GM19025 (cell line): ENCODE results near the gene MRTFB.
"Not testable (repeated sequence)": the region's sequence is repeated elsewhere in the genome, so short reads cannot be mapped to it uniquely, and the experiment has no call there.

Source experiments
- ATAC-seq: cut with Tn5 transposase; IDR thresholded peaks from one replicate; pipeline ENCODE4 v1.9.1; 2021; ENCODE audit warnings: mild to moderate bottlenecking, low read depth, moderate library complexity; ENCODE audit not compliant: unreplicated experiment

The MRTFB gene

DNA sequence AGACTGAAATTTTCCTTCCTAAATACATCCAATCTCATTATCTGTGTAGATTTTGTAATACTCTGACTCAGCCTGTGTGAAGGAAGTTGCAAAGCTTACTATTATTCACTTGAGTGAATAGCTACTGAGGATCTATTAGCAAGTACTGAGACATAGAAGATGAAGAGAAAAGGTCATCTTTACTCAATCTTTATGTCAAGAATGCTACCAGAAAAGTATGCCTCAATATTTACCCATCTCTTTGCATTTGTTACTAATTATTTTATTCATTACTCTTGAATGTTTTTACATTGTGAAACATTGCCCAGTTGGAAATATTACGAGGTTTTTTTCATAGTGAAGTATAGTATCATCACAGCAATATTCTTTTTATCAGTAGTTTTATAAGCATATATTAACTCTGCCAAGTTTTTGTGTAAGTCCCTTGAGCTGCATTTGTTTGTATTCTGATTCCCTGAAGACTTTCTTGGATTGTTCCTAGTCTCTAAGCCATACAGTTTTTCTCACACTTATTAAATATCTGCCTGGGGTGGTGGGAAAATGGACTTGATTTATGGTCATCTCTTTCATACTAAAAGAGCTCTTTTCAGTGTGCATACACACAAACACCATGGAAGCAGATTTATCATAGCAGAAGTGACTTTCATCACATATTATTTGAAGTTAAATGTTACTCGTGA, 110.4 kb downstream of the MRTFB start:
- no peak for ATAC-seq

DNA sequence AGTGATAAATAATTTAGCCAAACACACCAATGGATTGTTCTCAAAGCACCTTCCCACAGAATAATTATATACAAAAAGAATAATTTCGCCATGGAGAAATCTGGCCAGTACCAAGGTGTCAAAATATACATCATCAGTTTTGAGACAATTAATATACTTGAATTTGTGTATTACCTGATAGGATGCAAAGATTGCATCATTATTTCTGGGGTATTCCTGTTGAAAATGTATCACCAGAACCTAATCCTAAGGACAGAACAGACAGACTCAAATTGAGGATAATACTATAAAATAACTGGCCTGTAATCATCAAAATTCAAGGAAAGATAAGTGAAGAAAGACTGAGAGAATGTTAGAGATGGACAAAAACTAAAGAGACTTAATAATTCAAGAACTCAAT, 111.9 kb downstream of the MRTFB start:
- ATAC-seq: no peak

DNA sequence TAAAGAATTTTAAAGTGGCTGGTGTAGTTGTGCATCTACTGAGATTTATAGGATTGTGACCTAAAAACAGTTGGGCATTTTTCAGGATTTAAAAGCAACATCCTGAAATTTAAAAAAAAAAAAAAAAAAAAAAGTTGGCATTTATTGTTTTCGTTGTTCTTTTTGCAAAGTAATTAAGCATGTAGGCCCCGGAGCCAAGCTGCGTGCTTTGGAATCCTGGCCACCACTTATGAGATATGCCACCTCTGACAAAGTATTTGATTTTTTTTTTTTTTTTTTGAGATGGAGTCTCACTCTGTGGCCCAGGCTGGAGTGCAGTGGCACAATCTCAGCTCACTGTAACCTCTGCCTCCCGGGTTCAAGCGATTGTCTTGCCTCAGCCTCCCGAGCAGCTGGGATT, 112.8 kb downstream of the MRTFB start:
- not testable (repeated sequence) for ATAC-seq

DNA sequence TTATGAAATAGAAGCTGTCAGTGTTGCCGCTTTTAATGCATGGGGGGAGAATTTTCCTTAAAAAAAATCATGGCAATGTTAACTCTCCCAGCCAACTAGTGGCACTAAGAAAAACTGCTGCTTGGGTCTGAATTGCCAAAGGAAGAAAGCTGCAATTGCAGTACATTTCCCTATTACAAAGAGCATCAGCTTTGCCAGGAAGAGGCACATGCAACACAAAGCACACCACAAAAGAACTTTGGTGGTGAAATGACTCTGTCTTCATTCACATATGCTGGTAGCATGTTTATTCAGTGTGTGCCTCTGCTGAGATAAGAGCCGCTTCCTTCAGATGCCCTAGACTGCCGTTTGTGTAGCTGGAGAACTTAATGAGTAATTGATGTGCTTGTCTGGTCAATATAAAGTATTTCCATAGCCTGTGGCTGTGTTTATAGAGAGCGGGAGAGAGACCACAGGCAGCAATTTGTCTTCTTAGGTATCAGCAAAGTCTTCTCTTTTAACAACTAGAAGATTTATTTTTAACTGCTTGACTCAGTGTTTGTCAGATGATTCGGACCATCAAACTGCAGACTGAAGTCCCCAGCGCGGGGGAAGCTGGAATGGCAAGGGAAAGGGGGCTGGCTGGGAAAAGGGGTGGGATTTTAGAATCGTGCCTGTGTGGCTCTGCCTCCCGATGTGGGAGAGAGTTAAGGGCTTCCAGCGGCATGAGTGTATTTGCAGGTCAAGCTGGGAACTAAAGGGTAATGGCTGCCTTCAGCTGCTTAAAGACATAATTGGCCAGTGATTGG, 115.1 kb downstream of the MRTFB start:
- no peak for ATAC-seq

DNA sequence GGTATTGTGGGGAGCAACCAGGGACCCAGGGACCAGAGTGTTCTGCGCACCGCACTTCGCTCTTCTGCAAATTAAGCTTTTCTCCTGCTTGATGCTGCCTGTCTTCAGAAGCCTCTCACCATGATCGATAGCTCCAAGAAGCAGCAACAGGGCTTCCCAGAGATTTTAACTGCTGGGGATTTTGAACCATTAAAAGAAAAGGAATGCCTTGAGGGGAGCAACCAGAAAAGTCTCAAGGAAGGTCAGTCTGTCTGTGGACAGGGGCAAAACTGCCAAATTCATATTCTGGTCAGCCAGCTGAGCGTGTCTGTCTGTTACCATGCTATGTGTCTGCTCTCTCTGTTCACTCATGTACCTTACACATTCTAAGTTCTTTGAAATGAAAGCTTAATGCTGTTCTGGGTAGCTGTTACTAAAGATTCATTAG, 115.7 kb downstream of the MRTFB start:
- ATAC-seq: no peak

DNA sequence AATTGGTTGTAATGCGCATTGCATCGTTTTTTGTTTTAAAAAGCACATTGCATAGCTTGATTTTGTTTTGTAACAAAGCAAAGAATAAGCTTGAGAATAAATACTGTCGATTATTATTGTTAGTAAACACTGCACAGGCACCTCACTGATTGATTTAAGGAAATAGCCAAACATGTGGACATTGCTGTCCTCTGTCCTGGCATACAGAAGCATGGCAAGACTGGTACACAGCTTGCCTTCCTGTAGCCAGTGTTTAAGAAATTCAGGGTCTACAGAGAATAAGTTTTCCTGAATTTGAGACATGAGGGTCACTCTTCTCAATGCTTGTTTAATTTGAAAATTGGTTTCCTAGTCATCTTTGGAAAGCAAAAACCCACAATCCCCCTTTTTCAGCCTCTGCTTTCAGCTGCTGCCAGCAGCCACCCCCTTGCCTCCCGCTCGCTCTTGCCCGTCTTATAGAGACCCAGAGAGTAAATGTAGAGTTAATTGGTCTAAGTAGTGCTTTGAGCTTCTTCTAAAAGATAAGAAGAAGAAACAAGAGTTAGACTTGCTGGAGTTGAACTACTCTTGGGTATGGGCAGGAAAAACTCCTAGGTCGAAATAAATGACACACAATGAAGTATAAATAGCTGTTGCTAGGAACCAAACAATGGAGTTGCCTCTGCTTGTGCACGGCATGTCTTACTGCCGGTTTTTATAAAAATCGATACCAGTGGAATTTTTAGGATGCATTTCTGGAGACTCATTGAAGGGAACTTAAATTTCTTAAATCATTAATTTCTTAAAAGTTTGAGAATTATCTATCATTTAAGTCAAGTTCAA, 116.6 kb downstream of the MRTFB start:
- no peak for ATAC-seq

DNA sequence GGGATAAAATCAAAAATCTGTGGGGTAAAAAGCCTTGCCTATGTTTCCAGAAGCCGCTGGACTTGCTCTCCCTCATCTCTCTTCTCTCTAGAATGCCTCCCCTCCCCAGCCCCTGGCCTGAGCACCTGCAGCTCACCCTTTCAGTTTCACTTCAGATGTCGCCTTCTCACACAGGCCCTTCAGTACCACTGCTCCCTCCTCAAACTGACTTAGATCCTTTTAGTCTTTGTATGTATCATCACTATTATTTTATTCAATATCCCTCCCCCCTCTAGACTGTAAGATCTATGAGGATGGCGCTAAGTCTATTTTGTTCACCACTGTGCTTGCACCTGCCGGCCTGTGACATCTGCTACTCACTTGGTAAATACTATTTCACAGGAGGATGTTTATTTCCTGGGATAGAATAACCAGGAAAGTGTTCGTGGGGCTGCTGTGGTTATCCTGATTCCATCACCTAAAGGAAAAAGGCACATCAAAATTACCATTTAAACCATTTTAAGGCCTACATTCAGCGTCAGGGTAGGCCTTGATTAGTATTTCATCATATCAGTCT, 122.3 kb downstream of the MRTFB start:
- peak; percentile 90 for ATAC-seq

DNA sequence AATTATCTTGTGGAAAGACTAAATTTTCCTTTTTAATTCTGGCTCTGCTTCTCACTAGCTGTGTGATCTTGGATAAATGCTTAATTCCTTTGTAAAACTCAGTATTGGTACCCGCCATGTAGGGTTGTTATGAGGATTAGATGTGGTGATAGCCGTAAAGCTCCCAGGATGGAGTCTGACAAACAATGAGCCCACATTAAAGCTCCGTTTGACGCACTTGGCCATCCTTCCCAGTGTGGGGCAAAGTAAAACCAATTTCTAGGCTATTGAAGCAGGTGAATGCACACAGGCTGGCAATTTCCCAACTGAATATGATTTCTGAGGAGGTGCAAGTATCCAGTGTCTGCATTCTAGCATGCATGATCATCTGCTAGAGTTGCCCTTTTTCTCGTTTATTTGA, 123.6 kb downstream of the MRTFB start:
- ATAC-seq: no peak

DNA sequence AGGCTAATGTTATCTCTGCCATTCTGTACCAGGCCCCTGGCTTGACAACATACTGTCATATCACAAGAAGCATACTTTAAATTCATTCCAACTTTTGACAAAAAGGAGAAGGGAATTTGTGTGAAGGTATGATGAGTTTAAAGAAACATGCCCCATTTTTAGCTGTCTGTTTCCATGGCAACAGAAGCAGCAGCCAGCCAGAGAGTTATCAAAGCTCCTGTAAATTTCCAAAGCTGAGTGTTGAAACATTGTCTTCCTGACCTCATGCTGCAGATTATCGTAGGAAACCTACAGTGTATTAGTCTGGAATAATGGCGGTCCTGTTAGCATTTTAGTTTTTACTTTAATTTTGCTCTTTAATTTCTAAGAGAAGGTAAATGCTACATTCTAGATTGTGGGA, 124.9 kb downstream of the MRTFB start:
- no peak for ATAC-seq

DNA sequence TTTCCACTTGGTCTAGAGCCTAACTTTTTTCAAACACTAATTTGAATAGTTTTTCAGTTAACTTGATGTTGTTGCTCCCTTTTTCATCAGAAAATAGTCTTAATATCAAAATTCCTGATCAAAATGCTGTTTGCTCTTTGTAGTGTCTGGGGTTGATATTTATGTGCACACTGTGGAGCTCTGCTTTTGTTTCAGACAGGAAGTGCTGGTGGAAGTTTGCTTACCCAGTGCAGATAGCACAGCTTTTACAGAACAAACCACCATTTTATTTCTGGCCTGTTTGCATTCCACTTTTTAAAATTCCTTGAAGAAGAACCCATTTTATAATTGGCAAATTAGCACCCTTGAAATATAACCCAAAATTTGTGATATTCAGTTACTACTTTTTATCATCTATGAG, 125.4 kb downstream of the MRTFB start:
- no peak for ATAC-seq

DNA sequence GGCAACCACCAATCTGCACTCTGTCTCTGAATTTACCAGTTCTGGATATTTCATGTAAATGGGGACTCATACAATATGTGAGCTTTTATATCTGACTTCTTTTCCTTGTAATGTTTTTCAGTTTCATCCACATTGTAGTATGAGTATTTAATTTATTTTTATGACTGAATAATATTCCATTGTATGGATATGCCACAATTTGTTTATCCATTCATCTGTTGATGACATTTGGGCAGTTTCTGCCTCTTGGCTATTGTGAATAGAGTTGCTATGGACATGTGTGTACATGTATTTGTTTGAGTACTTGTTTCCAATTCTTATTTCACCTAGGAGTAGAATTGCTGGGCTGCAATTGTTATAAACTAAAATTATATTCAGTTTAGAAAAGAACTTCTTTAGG, 126.9 kb downstream of the MRTFB start:
- no peak for ATAC-seq

DNA sequence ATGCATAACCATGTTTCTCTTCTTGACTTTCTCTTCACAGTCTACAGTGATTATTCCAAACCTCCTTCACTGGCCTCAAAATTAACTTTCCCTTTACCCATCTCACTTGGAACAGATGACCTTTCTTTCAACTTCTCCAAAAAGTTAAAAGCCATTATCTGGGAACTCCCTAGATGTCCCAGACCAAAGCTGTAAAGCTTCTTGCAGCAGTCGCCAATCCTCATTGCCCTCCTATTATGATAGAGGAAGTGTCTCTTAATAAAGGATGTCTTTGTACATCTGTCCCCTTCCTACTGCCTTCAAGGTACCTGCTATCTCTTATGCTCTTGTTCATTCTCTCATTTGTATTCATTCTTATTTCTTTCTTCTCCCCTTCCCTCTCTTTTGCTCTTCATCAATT, 127.5 kb downstream of the MRTFB start:
- ATAC-seq: no peak

DNA sequence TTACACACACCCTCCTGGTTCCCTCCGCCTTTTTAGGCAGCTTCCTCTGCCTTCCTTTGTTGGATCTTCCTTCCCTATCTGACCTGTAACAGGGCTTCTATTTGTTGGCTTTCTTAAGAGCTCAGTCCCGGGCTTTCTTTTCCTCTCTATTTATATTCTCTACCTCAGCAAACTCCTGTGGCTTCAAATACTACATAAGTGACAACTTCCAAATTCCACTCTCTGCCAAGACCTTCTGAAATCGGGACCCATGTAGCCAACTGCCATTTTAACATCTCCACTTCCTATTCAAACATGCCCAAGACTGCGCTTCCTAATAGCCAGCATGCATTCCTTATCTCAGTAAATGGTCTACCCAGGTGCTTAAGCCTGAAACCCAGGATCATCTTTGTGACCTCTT, 128.1 kb downstream of the MRTFB start:
- ATAC-seq: no peak

DNA sequence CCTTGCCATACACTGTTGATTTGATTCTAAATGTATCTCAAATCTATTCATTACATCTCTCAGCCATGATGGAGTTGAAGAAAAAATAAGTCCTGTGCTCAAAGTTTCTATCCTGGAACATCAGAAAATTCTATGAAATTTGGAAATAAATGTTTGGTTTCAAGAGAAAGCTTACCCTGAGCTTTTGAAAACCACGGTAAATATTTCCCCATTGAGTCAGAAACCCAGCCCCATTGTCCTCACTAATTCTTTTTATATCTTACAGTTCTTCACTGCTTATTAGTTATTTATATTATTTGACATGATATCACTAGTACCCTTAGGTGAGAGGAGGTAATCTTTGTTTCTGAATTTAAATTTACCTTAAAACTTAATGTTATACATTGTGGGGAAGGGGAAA, 128.5 kb downstream of the MRTFB start:
- ATAC-seq: no peak

DNA sequence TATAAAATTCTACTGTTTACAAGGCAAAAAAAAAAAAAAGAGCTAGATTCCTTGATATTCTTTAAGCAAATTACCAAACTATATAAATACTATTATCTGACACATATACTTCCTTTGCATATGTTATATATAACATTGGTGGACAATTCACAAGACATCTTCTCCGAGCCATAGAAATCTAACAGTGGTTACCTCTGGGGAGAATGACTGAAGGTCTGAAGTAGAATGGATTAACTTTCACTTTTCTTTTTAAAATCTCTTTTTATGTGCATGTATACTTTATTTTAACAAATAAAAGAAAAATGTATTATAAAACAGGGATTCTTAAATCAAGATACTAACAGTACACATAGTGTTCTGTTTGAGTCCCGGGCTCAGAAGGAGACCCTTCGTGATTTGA, 131.0 kb downstream of the MRTFB start:
- ATAC-seq: no peak

DNA sequence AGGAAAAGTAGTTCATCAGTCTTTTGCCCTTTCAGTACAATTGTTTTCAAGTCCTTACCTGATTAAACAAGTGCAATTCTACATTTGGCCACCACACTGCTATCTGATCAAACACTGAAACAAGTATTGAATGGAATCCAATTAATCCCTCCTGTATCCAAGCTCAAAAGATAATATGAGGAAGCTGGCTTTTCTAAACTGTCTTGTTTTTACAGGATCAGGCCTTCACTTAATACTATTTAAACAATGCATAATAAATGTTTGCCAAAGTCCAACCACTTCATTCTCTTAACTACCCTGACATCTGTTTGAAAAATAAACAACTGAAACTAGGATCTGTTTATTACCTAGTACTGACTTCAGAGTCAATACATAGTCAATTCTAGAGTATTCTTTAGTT, 131.6 kb downstream of the MRTFB start:
- ATAC-seq: no peak

DNA sequence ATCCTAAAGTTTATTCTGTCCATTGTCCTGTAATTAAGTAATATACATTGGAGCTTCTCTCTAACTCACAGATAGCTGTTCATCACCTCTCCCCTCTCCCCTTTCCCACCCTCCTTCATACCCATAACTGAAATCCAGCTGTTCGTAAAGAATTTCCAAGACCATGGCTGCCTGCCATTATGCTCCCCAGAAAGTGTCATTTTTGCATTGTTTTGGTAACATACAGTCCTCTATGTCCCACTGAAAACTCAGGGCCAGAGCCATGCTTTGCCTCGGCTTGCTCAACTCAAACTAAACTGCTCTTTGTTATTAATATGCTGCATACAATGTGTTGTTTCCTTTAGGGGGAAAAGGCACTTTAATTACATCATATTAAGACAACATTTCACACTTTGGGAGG, 132.0 kb downstream of the MRTFB start:
- ATAC-seq: no peak

DNA sequence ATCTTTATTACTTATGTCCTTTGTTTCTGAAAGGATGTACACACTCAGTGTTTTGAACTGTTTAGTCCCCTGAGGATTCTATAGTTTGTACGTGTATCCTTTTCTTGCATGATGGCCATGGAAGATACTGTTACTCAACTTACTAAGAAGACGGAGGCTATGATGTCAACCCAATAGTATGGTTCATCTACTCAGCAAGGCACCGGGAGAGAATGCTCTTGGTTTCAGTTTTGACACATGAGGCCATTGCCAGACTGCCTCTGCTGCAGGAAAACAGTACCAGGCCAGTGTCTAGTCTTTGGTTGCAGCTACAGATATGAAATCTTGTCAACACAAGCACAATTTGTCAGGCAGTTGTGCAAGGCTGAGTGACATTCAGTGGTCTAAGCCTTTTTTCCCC, 134.5 kb downstream of the MRTFB start:
- no peak for ATAC-seq

DNA sequence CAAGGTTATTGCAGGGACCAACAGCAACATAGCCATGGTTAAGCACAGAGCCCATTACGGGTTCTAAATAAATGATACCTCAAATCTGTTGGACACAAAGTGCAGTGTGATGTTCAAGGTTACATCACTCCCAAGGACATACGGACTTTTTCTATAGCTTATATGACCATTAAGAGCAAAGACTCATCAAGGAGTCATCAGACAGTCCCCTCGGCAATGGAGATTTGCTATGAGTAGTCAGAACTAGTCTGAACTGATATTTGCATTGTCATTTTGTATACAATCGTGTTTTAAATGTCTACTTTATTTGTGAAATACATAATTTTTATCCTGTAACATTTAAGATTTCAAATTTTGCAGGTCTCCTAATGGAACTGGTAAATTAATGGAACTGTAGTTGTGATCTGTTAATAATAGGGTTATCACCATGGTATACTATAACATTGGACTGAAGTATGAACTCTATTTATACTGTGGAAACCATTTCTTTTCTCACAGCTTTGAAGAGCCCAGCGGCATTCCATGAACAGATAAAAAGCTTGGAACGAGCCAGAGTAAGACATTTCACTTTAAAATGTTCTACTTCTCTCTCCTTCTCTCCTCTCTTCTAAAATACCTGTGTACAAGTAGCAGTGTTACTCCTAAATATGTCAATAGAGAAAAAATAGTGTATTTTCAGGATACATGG, 140.9 kb downstream of the MRTFB start:
- ATAC-seq: no peak

DNA sequence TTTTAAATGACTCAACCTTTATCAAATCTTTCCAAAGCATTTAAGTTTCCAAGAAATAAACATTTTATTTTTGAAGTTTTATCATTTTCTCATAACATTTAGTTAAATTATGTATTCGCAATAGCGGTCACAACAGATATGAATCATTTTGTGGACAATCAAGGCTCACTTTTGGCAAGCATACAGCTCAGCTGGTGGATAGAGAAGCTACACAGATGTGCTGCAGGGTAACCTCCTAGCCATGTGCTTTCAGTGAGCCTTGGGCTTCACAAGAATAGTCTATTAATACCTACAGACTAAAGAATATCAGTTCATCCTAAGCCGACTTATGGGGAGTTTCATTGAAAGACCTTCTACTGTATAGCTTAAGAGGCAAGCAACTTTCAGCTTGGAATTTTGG, 144.8 kb downstream of the MRTFB start:
- ATAC-seq: no peak

DNA sequence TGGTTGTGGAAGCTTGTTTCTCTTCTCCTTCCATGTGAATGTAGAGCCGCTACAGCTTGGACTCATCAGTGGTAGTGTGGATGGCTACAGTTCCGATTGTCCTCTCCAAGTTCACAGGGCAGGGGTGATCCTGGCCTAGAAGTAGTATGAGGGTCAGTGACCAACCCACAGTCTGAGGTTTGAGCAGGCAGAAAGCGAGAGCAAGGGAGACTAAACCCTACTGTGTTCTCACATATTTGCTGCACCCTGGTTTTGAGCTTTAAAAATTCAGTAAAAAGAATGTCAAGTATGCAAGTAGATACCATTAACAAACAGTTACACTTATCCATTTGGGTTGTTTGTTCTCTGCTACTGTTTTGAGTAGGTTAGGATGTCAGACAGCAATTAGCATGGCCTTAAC, 148.9 kb downstream of the MRTFB start:
- no peak for ATAC-seq
